Activated CD8-positive, alpha-beta T cell treated with anti-CD3 and anti-CD28 coated beads for 36 hours (primary cell): ENCODE results near the gene IFITM2. TPM values are rescaled to one million over a fixed set of nuclear protein-coding genes. Genes with fewer than 3 reads are reported as not detected.

Experiments
- ATAC-seq: fragments of 200-7000 bp; cut with Tn5 transposase; one replicate; pipeline ENCODE4 v1.10.0; 2021; ENCODE audit warnings: mild to moderate bottlenecking, moderate library complexity
- CTCF ChIA-PET: fragments of 350-600 bp; sonication (Branson Sonifier 250); formaldehyde crosslinking; loops from one replicate; lab custom pipeline; 2021; ENCODE audit warnings: antibody characterized with exemption; lab: Charles Lee
- POLR2A ChIA-PET: fragments of 350-600 bp; sonication (Branson Sonifier 250); formaldehyde crosslinking; loops from one replicate; lab custom pipeline; 2021; ENCODE audit warnings: antibody characterized with exemption; lab: Charles Lee
- DNase-seq: peaks from one replicate; pipeline ENCODE4 v3.0.0-alpha.2; 2020
- H3K27ac Mint-ChIP-seq: one replicate; pipeline ENCODE4 v1.8.0; 2021; ENCODE audit warnings: mild to moderate bottlenecking, mixed read lengths
- H3K27me3 Mint-ChIP-seq: one replicate; pipeline ENCODE4 v1.8.0; 2021; ENCODE audit warnings: mixed read lengths
- H3K36me3 Mint-ChIP-seq: one replicate; pipeline ENCODE4 v1.8.0; 2021; ENCODE audit warnings: low read depth, mixed read lengths
- H3K4me1 Mint-ChIP-seq: one replicate; pipeline ENCODE4 v1.8.0; 2021; ENCODE audit warnings: low read depth, mixed read lengths
- H3K4me3 Mint-ChIP-seq: one replicate; pipeline ENCODE4 v1.8.0; 2021; ENCODE audit warnings: mild to moderate bottlenecking, moderate library complexity, mixed read lengths
- H3K9me3 Mint-ChIP-seq: one replicate; pipeline ENCODE4 v1.8.0; 2021; ENCODE audit warnings: mixed read lengths
- CTCF ChIP-seq: fragments of 200-600 bp; IDR thresholded peaks from one replicate; pipeline ENCODE4 v1.8.0; 2022; ENCODE audit warnings: antibody characterized with exemption, mild to moderate bottlenecking
- intact Hi-C: fragments of 100-400 bp; cut with micrococcal nuclease; formaldehyde crosslinking; loops from one replicate; pipeline ENCODE4 v1.10.0; 2022
- total RNA-seq, 2 experiments: library from RNA; stranded (reverse); gene quantifications; one replicate each; pipeline ENCODE4 v1.2.3, GENCODE V29; 2021

IFITM2 gene
- total RNA-seq, 2 experiments from 2014 or later, result 540 to 549 TPM

GRCh38 chr11:350723-351255 lies 43.2 kb downstream of the IFITM2 start:
- Mint-ChIP-seq H3K27ac (peak overlapping the region; percentile 35), H3K9me3 (no peaks in the 10 kb centered on the region), H3K27me3 (no peaks in the 10 kb centered on the region), H3K4me1 (peaks cover 43% of the 10 kb centered on the region), H3K36me3 (no peaks in the 10 kb centered on the region), H3K4me3 (no peak overlapping the region)
- POLR2A ChIA-PET, result no interaction called here
- ATAC-seq, result no peak
- intact Hi-C loops, result no loop called here
- CTCF ChIA-PET, result no interaction called here
- no peak for TF ChIP-seq CTCF
- DNase-seq, result no peak

- intact Hi-C loops, result no loop called here
- DNase-seq (no peak), ATAC-seq (no peak)
- H3K9me3 Mint-ChIP-seq, result no peaks in the 10 kb centered on the region
- POLR2A ChIA-PET, result no interaction called here
- no peak overlapping the region for H3K4me3 Mint-ChIP-seq
- H3K36me3 Mint-ChIP-seq, result no peaks in the 10 kb centered on the region
- no peak for TF ChIP-seq CTCF
- H3K27ac Mint-ChIP-seq, result no peak overlapping the region
- H3K27me3 Mint-ChIP-seq, result no peaks in the 10 kb centered on the region
- peaks cover 43% of the 10 kb centered on the region for H3K4me1 Mint-ChIP-seq
- CTCF ChIA-PET, result no interaction called here
Observed at GRCh38 chr11:351411-351810, 43.8 kb downstream of the IFITM2 start.

GRCh38 chr11:352456-353031 lies 44.9 kb downstream of the IFITM2 start:
- Mint-ChIP-seq H3K4me3 (no peak overlapping the region), H3K36me3 (no peaks in the 10 kb centered on the region), H3K9me3 (no peaks in the 10 kb centered on the region), H3K27ac (no peak overlapping the region), H3K4me1 (peaks cover 43% of the 10 kb centered on the region), H3K27me3 (no peaks in the 10 kb centered on the region)
- ChIA-PET CTCF (interaction anchor here (1.4 to 1.5 kb wide), 2 partner anchors 35 to 39 kb away, joined by 3 to 4 read pairs; no protein-coding TSS in a partner anchor), POLR2A (interaction anchor here (1.1 kb wide), 1 partner anchor 40 kb away, joined by 3 read pairs; no protein-coding TSS in a partner anchor)
- TF ChIP-seq CTCF, result no peak
- ATAC-seq (no peak), DNase-seq (no peak)
- intact Hi-C loops, result no loop called here

- peaks cover 43% of the 10 kb centered on the region for H3K4me1 Mint-ChIP-seq
- no peaks in the 10 kb centered on the region for H3K9me3 Mint-ChIP-seq
- CTCF ChIA-PET, result interaction anchor here (0.8 to 2.9 kb wide), 4 partner anchors 23 to 49 kb away, joined by 3 to 15 read pairs (median 4); no protein-coding TSS in a partner anchor
- no peak for ATAC-seq
- no peaks in the 10 kb centered on the region for H3K27me3 Mint-ChIP-seq
- H3K36me3 Mint-ChIP-seq, result no peaks in the 10 kb centered on the region
- H3K27ac Mint-ChIP-seq, result no peak overlapping the region
- no peak for TF ChIP-seq CTCF
- no peak for DNase-seq
- no peak overlapping the region for H3K4me3 Mint-ChIP-seq
- intact Hi-C loops, result no loop called here
- POLR2A ChIA-PET, result interaction anchor here (1.1 kb wide), 1 partner anchor 41 kb away, joined by 3 read pairs; no protein-coding TSS in a partner anchor
Observed at GRCh38 chr11:353179-353873, 45.7 kb downstream of the IFITM2 start.
